K562 (cell line): Measurements from ENCODE around the gene BGLAP. TPM values are rescaled to one million over a fixed set of nuclear protein-coding genes. Genes with fewer than 3 reads are reported as not detected.

Source experiments
- BRD9 ChIP-seq: fragments of 450-650 bp; IDR thresholded peaks from 2 replicates; pipeline ENCODE4 v1.6.1; 2018; ENCODE audit warnings: low read depth; ENCODE audit not compliant: partially characterized antibody
- E2F8 ChIP-seq: fragments of 450-650 bp; IDR thresholded peaks from 2 replicates; pipeline ENCODE4 v1.7.1; 2018; ENCODE audit warnings: mild to moderate bottlenecking, low read depth; ENCODE audit not compliant: partially characterized antibody
- ELF1 ChIP-seq: fragments of 200-800 bp; sonication (Bioruptor generic); IDR thresholded peaks from 2 replicates; pipeline ENCODE4 v1.6.1; 2016; ENCODE audit warnings: missing genetic modification characterization, missing compliant biosample characterization
- MNT ChIP-seq, 2 experiments: fragments of 450-650 bp; conservative IDR thresholded peaks; 2 replicates each; pipeline ENCODE4 v1.6.1; 2017; ENCODE audit warnings: mild to moderate bottlenecking in 2 of 2, moderate library complexity in 2 of 2
- NKRF ChIP-seq: fragments of 450-650 bp; IDR thresholded peaks from 2 replicates; pipeline ENCODE4 v1.6.1; 2016; ENCODE audit warnings: borderline replicate concordance
- REST ChIP-seq, 2 experiments: fragments of 450-650 bp; formaldehyde crosslinking in 1 of 2; IDR thresholded peaks; 2 replicates each; pipeline versions ENCODE4 v1.4.0 to v1.6.1; 2014 to 2020; ENCODE audit warnings: mild to moderate bottlenecking in 2 of 2, borderline replicate concordance in 1 of 2, low read depth in 1 of 2
- THRB ChIP-seq: fragments of 450-650 bp; formaldehyde crosslinking; conservative IDR thresholded peaks from 2 replicates; pipeline ENCODE4 v1.4.0; 2022; ENCODE audit warnings: mild to moderate bottlenecking, missing genetic modification characterization
- ZNF146 ChIP-seq: IDR thresholded peaks from one replicate; pipeline ENCODE4 v1.6.1; 2018; ENCODE audit warnings: missing compliant biosample characterization; ENCODE audit not compliant: unreplicated experiment
- polyA plus RNA-seq, 8 experiments: library from polyadenylated mRNA; depleted of rRNA in 4 of 8; stranded (reverse) in 5 of 8; unstranded in 3 of 8; fragments of >200 nt; fragmentation: Nextera tagmentation in 2 of 8; fragmentation: Illumina TruSeq in 1 of 8; extraction: Ambion mirVana in 2 of 8; extraction: Trizol in 1 of 8; gene quantifications; 2 replicates each; pipeline versions ENCODE4 v1.2.1 to v1.2.3, GENCODE V29; 2011 to 2014; ENCODE audit warnings: inconsistent platforms in 1 of 8, missing spikeins in 1 of 8
- total RNA-seq, 7 experiments: library from RNA; depleted of rRNA in 6 of 7; stranded (reverse); fragments of >200 nt in 6 of 7; fragmentation: Illumina TruSeq in 2 of 7; extraction: Trizol in 2 of 7; gene quantifications; 2 replicates each; pipeline versions ENCODE4 v1.2.1 to v1.2.3, GENCODE V29; 2011 to 2021; ENCODE audit warnings: low replicate concordance in 1 of 7

The BGLAP gene
- total and polyA plus RNA-seq, 9 of the 15 experiments (the other 6 are each of a cell fraction or from before 2014, with no cell fraction given), result 0.15 to 1.4 (median 0.28) TPM; not detected in 3

- TF ChIP-seq REST (IDR thresholded peaks at IDR 0.05; ENCODE audit: borderline replicate concordance) (no peak), REST (CRISPR knock-in tag; IDR thresholded peaks at IDR 0.05; ENCODE audit: low read depth) (peak; percentile 45; the same call in 1 of the 2 replicates), ZNF146 (CRISPR knock-in tag) (no peak), ELF1 (0 out of 2 replicates have a peak, but pooled peaks have one; percentile 30), THRB (peak; percentile 77; the same call in 1 of the 2 replicates), BRD9 (peak; percentile 69), E2F8 (peak; percentile 80), MNT (conservative IDR thresholded peaks at IDR 0.05) (peak; percentile 66 to 74), NKRF (0 out of 2 replicates have a peak, but pooled peaks have one; percentile 18)
Measured at GRCh38 chr1:156212833-156213643, 28.9 kb upstream of the BGLAP start, which contains the start of gene PMF1 (continued).
